Measurements from ENCODE around the gene B4GAT1. TPM values are rescaled to one million over a fixed set of nuclear protein-coding genes. Genes with fewer than 3 reads are reported as not detected.

Gene B4GAT1
- total RNA-seq, 1 experiment from 2014 or later, result 6.7 TPM

DNA sequence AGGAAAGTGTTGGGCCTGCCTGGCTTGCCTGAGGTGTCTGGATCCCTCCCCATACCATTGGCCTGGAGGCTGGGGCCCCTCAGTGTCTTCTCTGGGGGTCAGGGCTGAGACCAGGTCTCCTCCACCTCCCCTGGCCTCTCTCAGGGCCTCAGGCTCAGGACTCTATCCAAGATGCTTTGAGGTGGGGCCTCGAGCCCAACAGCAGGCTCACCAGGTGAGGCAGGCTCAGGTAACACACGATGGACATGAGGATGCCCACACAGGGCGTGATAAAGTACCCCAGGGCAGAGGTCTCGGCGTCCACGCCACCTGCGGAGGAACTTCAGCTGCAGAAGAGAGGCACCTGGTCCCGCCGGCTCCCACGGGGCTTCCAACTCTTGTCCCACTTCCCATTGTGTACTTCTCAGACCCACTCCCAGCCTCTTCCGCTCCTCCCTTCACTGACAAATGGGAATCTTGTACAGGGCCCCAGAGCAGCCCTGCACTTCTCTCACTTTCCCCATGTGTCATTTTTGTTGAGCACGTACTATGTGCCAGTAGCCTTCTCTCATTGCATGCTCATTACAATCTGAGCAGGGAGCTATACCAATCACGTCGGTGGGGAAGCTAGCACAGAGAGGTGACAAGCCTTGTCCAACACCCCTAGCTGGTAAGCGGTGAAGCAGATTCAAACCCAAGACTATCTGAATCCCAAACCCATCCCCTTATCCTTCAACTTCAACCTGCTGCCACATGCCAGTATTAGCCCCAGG, 20.3 kb upstream of the B4GAT1 start (continued):
- TF ChIP-seq ZBTB33 (IDR thresholded peaks at IDR 0.05; ENCODE audit: extremely low read depth, insufficient replicate concordance, low read length), result no peak
- TF ChIP-seq EGR1 (IDR thresholded peaks at IDR 0.05; ENCODE audit: low read depth), result no peak

DNA sequence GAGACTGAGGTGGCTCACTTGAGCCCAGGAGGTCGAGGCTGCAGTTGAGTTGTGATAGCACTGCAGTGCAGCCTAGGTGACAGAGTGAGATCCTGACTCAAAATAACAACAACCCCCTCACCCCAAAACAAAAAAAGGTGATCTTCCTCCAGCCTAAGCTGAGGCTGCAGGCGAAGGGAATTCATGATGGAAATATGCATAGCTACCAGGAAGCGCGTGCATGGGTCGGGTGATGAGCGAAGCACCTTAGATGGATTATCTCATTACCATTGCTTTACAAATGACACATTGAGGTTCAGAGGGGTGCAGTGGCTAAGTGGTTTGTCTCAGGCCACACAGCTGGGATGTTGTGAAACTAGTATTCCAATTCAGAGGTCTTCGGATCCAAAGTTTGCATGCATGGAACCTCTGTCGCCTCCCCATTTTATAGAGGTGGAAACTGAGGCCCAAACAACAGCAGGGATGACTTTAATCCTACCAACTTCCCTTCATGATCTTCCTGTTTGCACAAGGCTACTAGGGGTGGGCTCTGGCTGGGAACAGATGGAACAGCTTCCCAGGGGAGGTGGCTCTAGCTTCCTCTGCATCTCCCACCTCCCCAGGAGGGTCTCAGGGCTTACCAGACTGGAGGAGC, 19.5 kb upstream of the B4GAT1 start:
- Histone ChIP-seq H3K4me1 (ENCODE audit: control insufficient read depth in 1 of 2, insufficient read depth in 2 of 2, low read length in 2 of 2) (peaks cover 7 to 18% of the 10 kb centered on the region in 2 experiments), H3K36me3 (ENCODE audit: control insufficient read depth in 1 of 2, insufficient read depth in 2 of 2, low read length in 2 of 2) (peaks cover 30 to 57% of the 10 kb centered on the region in 2 experiments), H3K79me2 (ENCODE audit: insufficient read depth, low read length) (peaks cover 40% of the 10 kb centered on the region), H3K4me2 (ENCODE audit: low read length) (no peak overlapping the region), H4K20me1 (ENCODE audit: insufficient read depth) (no peaks in the 10 kb centered on the region), H3K27ac (ENCODE audit: low read depth, low read length) (peak overlapping the region; percentile 34; the same call in 1 of the 2 replicates), H2AFZ (ENCODE audit: low read depth, low read length, poor library complexity, severe bottlenecking) (no peak overlapping the region), H3K9me2 (ENCODE audit: insufficient read depth) (no peaks in the 10 kb centered on the region), H3K4me3 (replicated peaks in 1 of 2; ENCODE audit: low read depth in 1 of 2, low read length in 2 of 2) (no peak overlapping the region), H3K9ac (ENCODE audit: low read length) (no peak overlapping the region), H3K27me3 (ENCODE audit: insufficient read depth, low read length) (no peaks in the 10 kb centered on the region), H3K9me3 (ENCODE audit: control insufficient read depth in 1 of 2, insufficient read depth in 1 of 2, low read depth in 1 of 2, low read length in 2 of 2) (no peaks in the 10 kb centered on the region)
- TF ChIP-seq ATF3 (IDR thresholded peaks at IDR 0.05) (no peak), POLR2AphosphoS5 (IDR thresholded peaks at IDR 0.05; ENCODE audit: low read depth, low read length) (peak; percentile 41)
- BruUV-seq (replicated peaks), result no TSS peak
- ATAC-seq (no peak), DNase-seq (ENCODE audit: low read depth, low spot score) (no peak)
- ChIA-PET CTCF (interaction anchor here (1.2 kb wide), 1 partner anchor 19 kb away, joined by 3 read pairs; no protein-coding TSS in a partner anchor), RAD21 (ENCODE audit: low non-redundant PET in 1 of 2, low total read pairs in 2 of 2, uncharacterized antibody in 2 of 2, unreplicated experiment in 2 of 2) (no interaction called here), POLR2A (no interaction called here)
- intact Hi-C loops (cut with micrococcal nuclease), result no loop called here
